ENCODE data around the gene PAX7. TPM values are rescaled to one million over a fixed set of nuclear protein-coding genes. Genes with fewer than 3 reads are reported as not detected.

The PAX7 gene
- total and polyA plus RNA-seq, 2 of the 4 experiments (the other 2 are of a cell fraction) = not detected

- Histone ChIP-seq H3K9me3 (ENCODE audit: control insufficient read depth, insufficient read depth, low read length) (no peaks in the 10 kb centered on the region), H2AK9ac (replicated peaks; ENCODE audit: low read depth, low read length, poor library complexity) (no peak overlapping the region), H2BK20ac (ENCODE audit: low read depth, low read length) (no peak overlapping the region), H3K18ac (ENCODE audit: low read depth, low read length) (no peak overlapping the region), H2AFZ (replicated peaks; ENCODE audit: low read length, poor library complexity) (no peak overlapping the region), H4K91ac (ENCODE audit: insufficient read depth, low read depth, low read length) (no peak overlapping the region), H3K9me1 (ENCODE audit: insufficient read depth, low read length) (no peaks in the 10 kb centered on the region), H4K8ac (ENCODE audit: low read depth in 2 of 2, low read length in 2 of 2) (no peak overlapping the region), H2BK15ac (ENCODE audit: low read depth, low read length) (no peak overlapping the region), H3K56ac (ENCODE audit: extremely low read depth, insufficient read depth, low read length) (no peak overlapping the region), H3K4ac (ENCODE audit: low read depth, low read length) (no peak overlapping the region), H2BK5ac (ENCODE audit: low read depth, low read length, poor library complexity, severe bottlenecking) (no peak overlapping the region), H3K27ac (ENCODE audit: insufficient read depth, low read length) (no peak overlapping the region), H3K4me2 (ENCODE audit: low read depth, low read length) (no peak overlapping the region), H2AK5ac (ENCODE audit: low read depth, low read length) (no peak overlapping the region), H3K4me3 (ENCODE audit: insufficient read depth, low read depth, low read length) (no peak overlapping the region), H3K23ac (ENCODE audit: low read depth, low read length) (no peak overlapping the region), H4K20me1 (ENCODE audit: insufficient read depth, low read length) (no peaks in the 10 kb centered on the region), H3K36me3 (ENCODE audit: control insufficient read depth, insufficient read depth, low read length) (no peaks in the 10 kb centered on the region), H4K5ac (ENCODE audit: low read depth, low read length) (no peak overlapping the region), H3K9ac (ENCODE audit: low read depth, low read length) (no peak overlapping the region), H3K4me1 (ENCODE audit: control insufficient read depth, insufficient read depth, low read length) (no peaks in the 10 kb centered on the region), H3K27me3 (ENCODE audit: control insufficient read depth, insufficient read depth, low read length) (peaks cover 92% of the 10 kb centered on the region), H2BK120ac (ENCODE audit: low read depth, low read length) (no peak overlapping the region), H3K79me1 (ENCODE audit: low read depth in 1 of 2, low read length in 2 of 2) (no peaks in the 10 kb centered on the region), H3K14ac (replicated peaks; ENCODE audit: low read depth, low read length) (no peak overlapping the region)
- in situ Hi-C loops (cut with MboI; ENCODE audit: low sequenced_read_pairs) (no loop called here), intact Hi-C loops (cut with micrococcal nuclease) (no loop called here), dilution Hi-C loops (cut with HindIII; ENCODE audit: low sequenced_read_pairs, unreplicated experiment) (no loop called here)
- WGBS, 2 experiments (ENCODE audit: extremely low coverage in 2 of 2, insufficient read length in 1 of 2) = 2% methylated on average over 6 of the region's 49 CpGs; no CpG with 5 or more reads in 1 of the 2 experiments
- CTCF ChIA-PET = interaction anchor here (0.7 kb wide), 1 partner anchor 182 kb away, joined by 4 read pairs; no protein-coding TSS in a partner anchor
- ATAC-seq (ENCODE audit: low read depth) (no peak), DNase-seq (no peak)
- POLR2A ChIA-PET (ENCODE audit: unreplicated experiment) = no interaction called here
- no TSS peak for BruUV-seq (replicated peaks)
- TF ChIP-seq MAFK (IDR thresholded peaks at IDR 0.05; ENCODE audit: low read depth, low read length) (no peak), RFX5 (IDR thresholded peaks at IDR 0.05; ENCODE audit: low read depth, low read length) (no peak), BHLHE40 (IDR thresholded peaks at IDR 0.05; ENCODE audit: low read depth, low read length) (no peak), POLR2A (IDR thresholded peaks at IDR 0.05; ENCODE audit: low read depth, low read length) (no peak), MXI1 (IDR thresholded peaks at IDR 0.05; ENCODE audit: borderline replicate concordance, low read depth, low read length) (no peak), NFE2L2 (IDR thresholded peaks at IDR 0.05; ENCODE audit: low read depth, low read length) (no peak), FOS (IDR thresholded peaks at IDR 0.05; ENCODE audit: low read depth, low read length) (no peak), USF2 (IDR thresholded peaks at IDR 0.05; ENCODE audit: low read depth, low read length) (no peak), MAZ (IDR thresholded peaks at IDR 0.05; ENCODE audit: borderline replicate concordance, low read depth, low read length) (no peak), CEBPB (IDR thresholded peaks at IDR 0.05; ENCODE audit: low read depth, low read length) (no peak), RCOR1 (IDR thresholded peaks at IDR 0.05; ENCODE audit: insufficient replicate concordance, low read length) (no peak), ELK1 (IDR thresholded peaks at IDR 0.05; ENCODE audit: borderline replicate concordance, low read depth, low read length) (no peak), RAD21 (IDR thresholded peaks at IDR 0.05; ENCODE audit: low read length) (no peak), CTCF (conservative IDR thresholded peaks at IDR 0.05; ENCODE audit: low read depth, low read length) (no peak), CHD1 (IDR thresholded peaks at IDR 0.05; ENCODE audit: low read depth, low read length) (no peak)
Measured at GRCh38 chr1:18641005-18641941, 10.6 kb downstream of the PAX7 start.

Data from IMR-90 (cell line).